ENCODE results near the gene CAMKK1.

DNA sequence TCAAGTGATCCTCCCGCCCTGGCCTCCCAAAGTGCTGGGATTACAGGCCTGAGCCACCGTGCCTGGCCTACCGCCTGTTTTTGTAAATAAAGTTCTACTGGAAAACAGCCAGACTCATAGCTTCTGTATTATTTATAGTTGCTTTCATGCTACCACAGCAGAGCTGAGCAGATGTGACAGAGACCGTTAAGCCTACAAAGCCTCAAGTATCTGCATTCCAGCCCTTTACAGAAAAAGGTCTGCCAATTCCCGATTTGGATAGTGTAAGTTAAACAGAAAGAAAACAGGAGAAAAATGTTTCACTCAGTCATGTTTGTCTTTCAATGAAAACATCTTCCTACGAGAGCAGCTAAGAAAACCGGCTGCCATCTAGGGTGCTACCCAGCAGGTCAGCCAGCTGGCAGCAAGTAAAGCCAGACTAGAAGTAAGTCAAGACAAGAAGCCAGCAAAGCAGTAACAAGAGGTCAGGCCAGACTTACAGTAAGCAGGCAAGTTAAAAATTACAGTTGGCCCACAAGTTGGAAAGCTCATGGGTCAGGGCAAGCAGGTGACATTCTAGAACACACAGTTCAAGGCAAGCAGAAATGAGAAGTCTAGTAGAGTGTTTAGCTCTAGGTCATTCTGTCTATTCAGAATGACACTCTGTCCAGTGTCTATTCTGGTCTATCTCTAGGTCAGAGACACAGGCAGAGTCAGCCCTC is 64.6 kb downstream of the CAMKK1 start:
- TF ChIP-seq POLR2AphosphoS5 (IDR thresholded peaks at IDR 0.05; ENCODE audit: low read depth, low read length) (no peak), POLR2A (IDR thresholded peaks at IDR 0.05; ENCODE audit: low read depth, low read length) (no peak), TAF1 (IDR thresholded peaks at IDR 0.05; ENCODE audit: low read depth, low read length) (no peak)

Data from GM12891 (cell line).